Neural cell (in vitro differentiated cells): Measurements from ENCODE around the gene OSCAR.

Source experiments
- EP300 ChIP-seq: fragments of 450-650 bp; conservative IDR thresholded peaks from 2 replicates; pipeline ENCODE4 v1.6.1; 2014; ENCODE audit warnings: antibody characterized with exemption, mild to moderate bottlenecking, moderate library complexity; ENCODE audit not compliant: poor library complexity, severe bottlenecking
- EZH2 ChIP-seq: fragments of 200-600, 300-800 bp; shearing (Covaris generic), sonication (generic); IDR thresholded peaks from 2 replicates; pipeline ENCODE4 v1.6.1; 2014; ENCODE audit warnings: antibody characterized with exemption, low read length, borderline replicate concordance, mild to moderate bottlenecking; ENCODE audit not compliant: insufficient read depth, poor library complexity, severe bottlenecking
- MXI1 ChIP-seq: fragments of 450-650 bp; conservative IDR thresholded peaks from 2 replicates; pipeline ENCODE4 v1.6.1; 2014; ENCODE audit warnings: antibody characterized with exemption, mild to moderate bottlenecking; ENCODE audit not compliant: poor library complexity, severe bottlenecking
- POLR2AphosphoS5 ChIP-seq: IDR thresholded peaks from 2 replicates; pipeline ENCODE4 v1.6.1; 2012
- RAD21 ChIP-seq: fragments of 450-650 bp; conservative IDR thresholded peaks from 2 replicates; pipeline ENCODE4 v1.6.1; 2014; ENCODE audit warnings: antibody characterized with exemption, mild to moderate bottlenecking, moderate library complexity
- TAF1 ChIP-seq: IDR thresholded peaks from 2 replicates; pipeline ENCODE4 v1.6.1; 2012; ENCODE audit warnings: low read depth
- TF ChIP-seq, protein P1 (sequence below): fragments of 450-650 bp; IDR thresholded peaks from 2 replicates; pipeline ENCODE4 v1.5.1; 2014; ENCODE audit warnings: antibody characterized with exemption, mild to moderate bottlenecking, moderate library complexity; ENCODE audit not compliant: poor library complexity, severe bottlenecking
- TF ChIP-seq, protein P2 (sequence below): IDR thresholded peaks from 2 replicates; pipeline ENCODE4 v1.6.1; 2012; ENCODE audit warnings: borderline replicate concordance

DNA sequence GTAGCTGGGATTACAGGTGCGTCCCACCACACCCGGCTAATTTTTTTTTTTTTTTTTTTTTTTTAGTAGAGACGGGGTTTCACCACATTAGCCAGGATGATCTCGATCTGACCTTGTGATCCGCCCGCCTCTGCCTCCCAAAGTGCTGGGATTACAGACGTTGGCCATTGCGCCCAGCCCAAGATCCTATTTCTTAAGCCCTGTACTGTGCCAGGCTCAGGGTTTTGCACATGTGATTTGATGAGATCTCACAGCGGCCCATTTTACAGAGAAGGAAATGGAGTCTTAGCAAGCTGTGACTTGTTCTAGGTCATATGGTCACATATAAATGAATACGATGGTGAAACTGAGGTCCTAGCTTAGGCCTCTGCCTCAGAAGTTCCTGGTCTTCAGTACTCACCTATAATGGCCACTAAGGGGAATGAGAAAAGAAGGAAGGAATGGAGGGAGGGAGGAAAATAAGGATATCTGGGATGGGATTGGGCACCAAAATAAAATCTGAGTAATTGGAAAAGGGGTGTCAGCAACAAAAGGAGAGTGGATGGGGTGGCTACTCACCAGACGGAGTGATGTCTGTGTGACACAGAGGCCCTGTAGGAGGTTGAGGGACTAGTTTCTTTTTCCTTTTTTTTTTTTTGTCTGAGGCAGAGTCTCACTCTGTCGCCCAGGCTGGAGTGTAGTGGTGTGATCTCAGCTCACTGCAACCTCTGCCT is 1.3 kb downstream of the OSCAR start:
- TF ChIP-seq RAD21 (no peak), EZH2 (no peak), POLR2AphosphoS5 (no peak), EP300 (no peak), MXI1 (no peak), TAF1 (no peak)
- TF ChIP-seq, protein P1, sequence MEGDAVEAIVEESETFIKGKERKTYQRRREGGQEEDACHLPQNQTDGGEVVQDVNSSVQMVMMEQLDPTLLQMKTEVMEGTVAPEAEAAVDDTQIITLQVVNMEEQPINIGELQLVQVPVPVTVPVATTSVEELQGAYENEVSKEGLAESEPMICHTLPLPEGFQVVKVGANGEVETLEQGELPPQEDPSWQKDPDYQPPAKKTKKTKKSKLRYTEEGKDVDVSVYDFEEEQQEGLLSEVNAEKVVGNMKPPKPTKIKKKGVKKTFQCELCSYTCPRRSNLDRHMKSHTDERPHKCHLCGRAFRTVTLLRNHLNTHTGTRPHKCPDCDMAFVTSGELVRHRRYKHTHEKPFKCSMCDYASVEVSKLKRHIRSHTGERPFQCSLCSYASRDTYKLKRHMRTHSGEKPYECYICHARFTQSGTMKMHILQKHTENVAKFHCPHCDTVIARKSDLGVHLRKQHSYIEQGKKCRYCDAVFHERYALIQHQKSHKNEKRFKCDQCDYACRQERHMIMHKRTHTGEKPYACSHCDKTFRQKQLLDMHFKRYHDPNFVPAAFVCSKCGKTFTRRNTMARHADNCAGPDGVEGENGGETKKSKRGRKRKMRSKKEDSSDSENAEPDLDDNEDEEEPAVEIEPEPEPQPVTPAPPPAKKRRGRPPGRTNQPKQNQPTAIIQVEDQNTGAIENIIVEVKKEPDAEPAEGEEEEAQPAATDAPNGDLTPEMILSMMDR: no peak
- TF ChIP-seq, protein P2, sequence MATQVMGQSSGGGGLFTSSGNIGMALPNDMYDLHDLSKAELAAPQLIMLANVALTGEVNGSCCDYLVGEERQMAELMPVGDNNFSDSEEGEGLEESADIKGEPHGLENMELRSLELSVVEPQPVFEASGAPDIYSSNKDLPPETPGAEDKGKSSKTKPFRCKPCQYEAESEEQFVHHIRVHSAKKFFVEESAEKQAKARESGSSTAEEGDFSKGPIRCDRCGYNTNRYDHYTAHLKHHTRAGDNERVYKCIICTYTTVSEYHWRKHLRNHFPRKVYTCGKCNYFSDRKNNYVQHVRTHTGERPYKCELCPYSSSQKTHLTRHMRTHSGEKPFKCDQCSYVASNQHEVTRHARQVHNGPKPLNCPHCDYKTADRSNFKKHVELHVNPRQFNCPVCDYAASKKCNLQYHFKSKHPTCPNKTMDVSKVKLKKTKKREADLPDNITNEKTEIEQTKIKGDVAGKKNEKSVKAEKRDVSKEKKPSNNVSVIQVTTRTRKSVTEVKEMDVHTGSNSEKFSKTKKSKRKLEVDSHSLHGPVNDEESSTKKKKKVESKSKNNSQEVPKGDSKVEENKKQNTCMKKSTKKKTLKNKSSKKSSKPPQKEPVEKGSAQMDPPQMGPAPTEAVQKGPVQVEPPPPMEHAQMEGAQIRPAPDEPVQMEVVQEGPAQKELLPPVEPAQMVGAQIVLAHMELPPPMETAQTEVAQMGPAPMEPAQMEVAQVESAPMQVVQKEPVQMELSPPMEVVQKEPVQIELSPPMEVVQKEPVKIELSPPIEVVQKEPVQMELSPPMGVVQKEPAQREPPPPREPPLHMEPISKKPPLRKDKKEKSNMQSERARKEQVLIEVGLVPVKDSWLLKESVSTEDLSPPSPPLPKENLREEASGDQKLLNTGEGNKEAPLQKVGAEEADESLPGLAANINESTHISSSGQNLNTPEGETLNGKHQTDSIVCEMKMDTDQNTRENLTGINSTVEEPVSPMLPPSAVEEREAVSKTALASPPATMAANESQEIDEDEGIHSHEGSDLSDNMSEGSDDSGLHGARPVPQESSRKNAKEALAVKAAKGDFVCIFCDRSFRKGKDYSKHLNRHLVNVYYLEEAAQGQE: no peak
